ENCODE measurements around the gene GSTO2.

Gene GSTO2

GRCh38 chr10:104326991-104327610 lies 58.1 kb downstream of the GSTO2 start:
- DNase-seq (ENCODE audit: low spot score), result no peak

GRCh38 chr10:104327745-104328645 lies 59.0 kb downstream of the GSTO2 start:
- no peak for DNase-seq (ENCODE audit: low spot score)

GRCh38 chr10:104328646-104328895 lies 59.6 kb downstream of the GSTO2 start:
- DNase-seq (ENCODE audit: low spot score), result no peak

- DNase-seq (ENCODE audit: low spot score), result no peak
Observed at GRCh38 chr10:104328896-104329710, 60.1 kb downstream of the GSTO2 start.

GRCh38 chr10:104329735-104330134 lies 60.8 kb downstream of the GSTO2 start:
- DNase-seq (ENCODE audit: low spot score), result no peak

- no peak for DNase-seq (ENCODE audit: low spot score)
Observed at GRCh38 chr10:104330168-104331110, 61.5 kb downstream of the GSTO2 start.

GRCh38 chr10:104331208-104331838 lies 62.3 kb downstream of the GSTO2 start:
- DNase-seq (ENCODE audit: low spot score), result no peak

- no peak for DNase-seq (ENCODE audit: low spot score)
Observed at GRCh38 chr10:104332243-104333031, 63.5 kb downstream of the GSTO2 start.

- DNase-seq (ENCODE audit: low spot score), result no peak
Observed at GRCh38 chr10:104333032-104333727, 64.2 kb downstream of the GSTO2 start.

- no peak for DNase-seq (ENCODE audit: low spot score)
Observed at GRCh38 chr10:104333728-104334373, 64.9 kb downstream of the GSTO2 start.

- no peak for DNase-seq (ENCODE audit: low spot score)
Observed at GRCh38 chr10:104334561-104334960, 65.6 kb downstream of the GSTO2 start.

GRCh38 chr10:104334965-104335650 lies 66.1 kb downstream of the GSTO2 start:
- no peak for DNase-seq (ENCODE audit: low spot score)

GRCh38 chr10:104336821-104337467 lies 68.0 kb downstream of the GSTO2 start:
- DNase-seq (ENCODE audit: low spot score), result no peak

GRCh38 chr10:104337521-104337984 lies 68.6 kb downstream of the GSTO2 start:
- DNase-seq (ENCODE audit: low spot score), result no peak

GRCh38 chr10:104337985-104338735 lies 69.2 kb downstream of the GSTO2 start, which contains the start of gene ITPRIP:
Gene ITPRIP, minus strand, starts transcription at chr10:104338465. Its CDS starts 22,414 bp downstream, at chr10:104316051.
- no peak for DNase-seq (ENCODE audit: low spot score)

GRCh38 chr10:104339469-104340110 lies 70.6 kb downstream of the GSTO2 start:
- DNase-seq (ENCODE audit: low spot score), result no peak

GRCh38 chr10:104340111-104340526 lies 71.1 kb downstream of the GSTO2 start:
- DNase-seq (ENCODE audit: low spot score), result no peak
